Gastroesophageal sphincter (tissue), 3 donors: Measurements from ENCODE around the gene RNPS1.

ENCODE experiments used
- CTCF ChIP-seq, 4 experiments: fragments of 200-600 bp in 2 of 4; fragments of 450-650 bp in 2 of 4; sonication (generic) in 1 of 4; IDR thresholded peaks; one replicate each; pipeline ENCODE4 v1.5.1; 2017 to 2019; ENCODE audit warnings: antibody characterized with exemption in 4 of 4, mild to moderate bottlenecking in 2 of 4, moderate library complexity in 2 of 4
- EP300 ChIP-seq: sonication (generic); formaldehyde crosslinking; IDR thresholded peaks from one replicate; pipeline ENCODE4 v1.6.1; 2017; ENCODE audit warnings: antibody characterized with exemption, mild to moderate bottlenecking
- POLR2A ChIP-seq, 2 donors: fragments of 450-650 bp; IDR thresholded peaks; one replicate each; pipeline ENCODE4 v1.6.1; 2017; ENCODE audit warnings: antibody characterized with exemption in 2 of 2, mild to moderate bottlenecking in 2 of 2, moderate library complexity in 1 of 2
- POLR2AphosphoS5 ChIP-seq: sonication (generic); formaldehyde crosslinking; IDR thresholded peaks from one replicate; pipeline ENCODE4 v1.6.1; 2017; ENCODE audit warnings: antibody characterized with exemption

DNA sequence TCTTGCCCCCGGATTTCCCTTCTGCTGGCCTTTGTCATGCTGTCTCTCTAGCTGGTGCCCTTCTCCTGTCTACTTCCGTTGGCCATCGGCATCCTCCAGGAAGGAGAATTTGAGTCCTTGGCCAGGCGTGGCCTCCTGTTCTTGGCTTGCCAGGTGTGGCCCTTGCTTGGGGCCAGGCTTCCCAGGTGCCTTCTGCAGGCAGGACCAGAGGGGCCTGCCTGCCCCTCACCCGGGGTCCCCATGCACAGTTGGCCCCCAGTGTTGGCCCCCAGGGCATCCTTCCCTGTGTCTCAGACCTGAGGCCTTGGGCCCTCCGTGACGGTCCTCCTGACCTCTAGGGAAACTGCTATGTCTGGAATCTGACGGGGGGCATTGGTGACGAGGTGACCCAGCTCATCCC, 60.1 kb downstream of the RNPS1 start:
- TF ChIP-seq CTCF (IDR thresholded peaks at IDR 0.05) (no peak), POLR2AphosphoS5 (no peak), EP300 (no peak), POLR2A (IDR thresholded peaks at IDR 0.05) (no peak)
